DMS79 treated with DMSO at 0.1 percent for 48 hours (cell line): ENCODE data around the gene FBXL2.
"Not testable (repeated sequence)": the region's sequence is repeated elsewhere in the genome, so short reads cannot be mapped to it uniquely, and the experiment has no call there.

Experiments
- DNase-seq: peaks from one replicate; lab custom pipeline; 2025; lab: John Stamatoyannopoulos, UW

The FBXL2 gene

GRCh38 chr3:33317963-33318709 is 40.9 kb downstream of the FBXL2 start:
- no peak for DNase-seq

GRCh38 chr3:33318710-33319380 is 41.6 kb downstream of the FBXL2 start:
- DNase-seq, result no peak

- DNase-seq, result no peak
Measured at GRCh38 chr3:33322412-33322811, 45.2 kb downstream of the FBXL2 start.

- no peak for DNase-seq
Measured at GRCh38 chr3:33331414-33331813, 54.2 kb downstream of the FBXL2 start.

GRCh38 chr3:33334364-33334763 is 57.1 kb downstream of the FBXL2 start:
- DNase-seq, result no peak

GRCh38 chr3:33338936-33339465 is 61.8 kb downstream of the FBXL2 start:
- not testable (repeated sequence) for DNase-seq

GRCh38 chr3:33339758-33340157 is 62.5 kb downstream of the FBXL2 start:
- no peak for DNase-seq

GRCh38 chr3:33355611-33356010 is 78.4 kb downstream of the FBXL2 start:
- no peak for DNase-seq

GRCh38 chr3:33358172-33358781 is 81.0 kb downstream of the FBXL2 start:
- no peak for DNase-seq

GRCh38 chr3:33360136-33360825 is 83.0 kb downstream of the FBXL2 start:
- no peak for DNase-seq

- DNase-seq, result no peak
Measured at GRCh38 chr3:33363113-33363800, 86.0 kb downstream of the FBXL2 start.

- no peak for DNase-seq
Measured at GRCh38 chr3:33364060-33364459, 86.8 kb downstream of the FBXL2 start.

GRCh38 chr3:33364531-33365128 is 87.4 kb downstream of the FBXL2 start:
- no peak for DNase-seq

GRCh38 chr3:33372218-33373081 is 95.2 kb downstream of the FBXL2 start:
- DNase-seq, result no peak

GRCh38 chr3:33373082-33373437 is 95.8 kb downstream of the FBXL2 start:
- DNase-seq, result no peak

GRCh38 chr3:33377489-33377888 is 100.2 kb downstream of the FBXL2 start:
- DNase-seq, result no peak

GRCh38 chr3:33377931-33378330 is 100.7 kb downstream of the FBXL2 start:
- no peak for DNase-seq

- no peak for DNase-seq
Measured at GRCh38 chr3:33380653-33381052, 103.4 kb downstream of the FBXL2 start.

GRCh38 chr3:33383951-33384350 is 106.7 kb downstream of the FBXL2 start:
- DNase-seq, result no peak

- no peak for DNase-seq
Measured at GRCh38 chr3:33385423-33385822, 108.2 kb downstream of the FBXL2 start.
